AG08396 (cell line): ENCODE results near the gene SLC45A1.
"Not testable (repeated sequence)": the region's sequence is repeated elsewhere in the genome, so short reads cannot be mapped to it uniquely, and the experiment has no call there.

Experiments
- DNase-seq: peaks from one replicate; pipeline ENCODE4 v3.0.0; 2012; ENCODE audit warnings: low spot score, mixed read lengths

The SLC45A1 gene

DNA sequence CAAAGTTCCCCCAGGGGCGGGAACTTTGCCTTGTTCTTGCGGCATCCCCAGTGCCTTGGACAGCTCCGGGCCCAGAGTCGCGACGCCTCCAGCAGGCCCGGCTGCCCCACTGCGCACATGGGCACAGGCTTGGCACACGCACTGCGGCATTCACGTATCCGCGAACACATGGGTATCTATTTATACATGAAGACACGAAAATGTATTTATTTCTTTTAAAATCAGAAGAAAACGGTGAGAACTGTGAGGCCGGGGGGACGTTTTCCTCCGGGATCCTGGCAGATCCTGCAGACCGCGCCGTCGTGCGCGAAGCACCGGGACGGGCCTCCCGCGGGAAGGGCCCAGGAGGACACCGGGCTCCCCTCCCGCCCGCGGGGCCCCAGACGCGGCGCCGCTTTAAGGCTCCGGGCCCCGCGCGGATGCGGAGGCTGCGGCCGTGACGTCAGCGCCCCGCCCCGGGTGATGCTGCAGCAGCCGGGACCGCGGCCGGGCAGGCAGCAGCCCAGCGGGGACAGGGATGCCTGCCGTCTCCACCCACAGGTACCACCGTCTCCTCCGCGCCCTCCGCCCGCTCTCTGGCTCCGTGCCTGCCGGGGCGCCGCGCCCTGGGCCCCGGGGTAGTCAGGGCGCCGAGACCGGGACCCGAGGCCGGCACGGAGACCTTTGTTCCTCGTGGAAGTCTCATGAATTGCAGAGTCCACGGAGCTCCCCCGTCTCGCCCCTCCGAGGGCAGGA, at the start of gene SLC45A1:
TSS of gene SLC45A1 (plus strand) at position 468 of the 735 bp plus-strand sequence. CDS start 6,216 bp downstream, outside the sequence.
- peak; percentile 96 for DNase-seq

DNA sequence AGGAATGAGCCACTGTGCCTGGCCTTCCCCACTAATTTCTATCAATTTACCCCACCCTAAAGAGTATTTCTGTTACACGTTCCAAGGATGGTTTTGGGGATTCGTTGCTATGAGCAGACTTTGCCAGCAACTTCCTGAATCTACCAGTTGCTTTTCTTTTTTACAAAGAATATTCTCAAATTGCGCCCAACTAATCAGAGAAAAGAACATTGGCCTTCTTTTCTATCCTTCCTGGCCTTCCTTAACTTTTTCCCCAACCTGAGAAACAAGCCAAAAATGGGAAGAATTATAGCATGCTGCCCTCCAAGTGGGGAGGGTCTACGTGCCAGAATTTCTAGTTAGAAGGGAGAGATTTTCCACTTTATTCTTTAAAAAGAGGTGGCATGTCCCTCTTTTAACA, 44.9 kb upstream of the SLC45A1 start:
- no peak for DNase-seq

GRCh38 chr1:8274352-8274751, 43.6 kb upstream of the SLC45A1 start:
- DNase-seq, result no peak

- DNase-seq, result no peak
These were observed 41.6 kb upstream of the SLC45A1 start for GRCh38 chr1:8276173-8276914.

- DNase-seq, result no peak
These were observed 41.0 kb upstream of the SLC45A1 start for GRCh38 chr1:8276932-8277331.

DNA sequence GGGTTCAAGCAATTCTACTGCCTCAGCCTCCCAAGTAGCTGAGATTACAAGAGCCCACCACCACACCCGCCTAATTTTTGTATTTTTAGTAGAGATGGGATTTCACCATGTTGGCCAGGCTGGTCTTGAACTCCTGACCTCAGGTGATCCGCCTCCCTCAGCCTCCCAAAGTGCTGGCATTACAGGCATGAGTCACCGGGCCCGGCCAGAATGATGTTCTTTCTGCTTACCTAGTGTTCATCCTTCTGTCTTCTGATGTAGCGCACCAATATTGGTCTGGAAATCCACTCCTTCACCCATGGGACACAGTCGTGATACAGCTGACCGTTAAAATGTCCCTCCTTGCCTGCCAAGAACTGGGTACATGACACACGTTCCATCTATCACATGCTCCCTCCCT, 39.2 kb upstream of the SLC45A1 start:
- DNase-seq, result not testable (repeated sequence)

DNA sequence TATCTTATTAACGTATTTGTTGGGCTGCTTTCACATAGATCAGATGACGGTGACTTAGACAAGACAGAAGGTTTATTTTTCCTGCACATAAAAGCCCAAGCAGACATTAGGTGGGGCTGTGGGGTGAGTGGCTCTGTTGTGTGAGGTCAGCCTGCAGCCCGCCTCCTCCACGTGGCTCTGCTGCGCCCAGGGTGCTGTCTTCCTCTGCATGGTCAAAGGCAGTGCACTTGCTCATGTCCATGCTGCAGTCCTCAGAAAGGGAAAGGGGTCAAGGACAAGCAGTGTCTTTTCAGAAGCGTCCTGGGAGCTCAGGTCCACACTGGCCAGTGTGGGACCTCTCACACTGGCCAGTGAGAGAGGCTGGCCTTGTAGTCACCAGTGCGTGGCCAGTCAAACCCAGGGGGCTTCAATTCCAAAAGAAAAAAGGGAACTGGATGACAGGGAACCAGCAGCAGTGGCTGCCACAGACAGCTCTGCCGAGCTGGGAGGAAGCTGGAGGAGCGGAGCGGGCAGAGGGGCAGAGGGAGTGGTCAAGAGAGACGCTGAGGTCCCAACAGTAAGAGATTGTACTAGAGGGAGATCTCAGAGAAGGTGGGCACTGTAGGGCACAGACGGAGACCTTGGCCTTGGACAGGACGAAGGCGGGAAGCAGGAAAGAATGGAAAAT, 35.9 kb upstream of the SLC45A1 start:
- DNase-seq, result no peak

DNA sequence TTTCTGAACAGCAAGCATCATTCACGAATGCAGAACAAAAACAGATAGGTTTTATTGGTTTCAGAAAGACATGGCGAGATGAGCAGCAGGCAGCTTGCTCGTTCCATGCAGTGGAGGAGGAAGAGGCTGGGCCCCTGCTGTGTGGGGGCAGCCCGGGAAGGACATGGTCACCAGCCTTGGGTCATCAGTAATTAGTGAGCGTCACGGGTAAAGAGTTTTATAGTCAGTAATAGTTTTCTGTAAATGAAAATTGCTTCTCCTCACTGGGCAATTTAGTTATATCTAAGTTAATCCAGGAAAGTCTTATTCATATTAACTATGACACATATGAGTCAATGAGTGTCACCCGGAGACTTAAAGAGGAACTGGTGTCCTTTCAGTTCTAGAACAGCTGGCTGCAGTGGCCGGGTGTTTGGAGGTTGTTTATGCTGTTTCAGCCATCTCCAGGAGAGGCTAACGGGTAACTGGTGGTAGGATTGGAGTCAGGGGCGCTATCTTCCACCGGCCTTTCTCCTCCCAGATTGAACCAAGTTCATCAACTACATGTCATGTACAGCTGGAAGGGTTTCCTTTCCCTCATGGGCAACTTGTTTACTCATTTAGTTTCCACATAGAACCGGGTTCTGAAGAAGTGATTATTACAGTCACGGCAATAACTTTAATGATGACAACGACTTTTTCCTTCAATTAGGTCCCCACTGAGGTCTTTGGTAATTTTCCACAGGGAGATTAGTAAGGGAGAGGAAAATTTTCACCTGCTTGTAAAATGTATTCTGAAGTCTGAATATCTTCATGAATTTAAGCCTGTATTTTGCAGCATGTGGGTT, 34.6 kb upstream of the SLC45A1 start:
- DNase-seq, result no peak

- DNase-seq, result peak; percentile 34
These were observed 33.8 kb upstream of the SLC45A1 start for GRCh38 chr1:8284127-8284526.

- no peak for DNase-seq
These were observed 32.8 kb upstream of the SLC45A1 start for GRCh38 chr1:8285103-8285502.

GRCh38 chr1:8285965-8286364, 31.9 kb upstream of the SLC45A1 start:
- DNase-seq, result no peak

DNA sequence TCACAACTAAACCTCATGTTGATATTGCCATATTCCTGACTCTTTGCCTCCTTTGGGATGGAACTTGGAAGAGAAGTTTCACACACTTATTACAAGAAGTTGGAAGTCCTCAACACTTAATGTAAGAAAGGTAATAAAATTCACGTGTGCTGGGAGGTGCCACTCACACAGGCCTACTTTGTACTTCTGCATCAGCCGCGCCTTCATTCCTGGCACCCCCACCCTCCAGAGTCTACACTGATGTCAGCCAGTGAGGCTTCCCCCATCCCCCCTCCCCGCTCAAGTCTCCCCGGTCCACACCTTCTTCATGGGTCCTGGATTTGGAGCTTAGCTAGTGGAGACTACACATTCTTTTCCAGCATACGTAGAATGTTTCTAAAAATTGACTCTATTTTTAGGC, 24.8 kb upstream of the SLC45A1 start:
- DNase-seq, result no peak

- DNase-seq, result no peak
These were observed 24.2 kb upstream of the SLC45A1 start for GRCh38 chr1:8293641-8294169.

DNA sequence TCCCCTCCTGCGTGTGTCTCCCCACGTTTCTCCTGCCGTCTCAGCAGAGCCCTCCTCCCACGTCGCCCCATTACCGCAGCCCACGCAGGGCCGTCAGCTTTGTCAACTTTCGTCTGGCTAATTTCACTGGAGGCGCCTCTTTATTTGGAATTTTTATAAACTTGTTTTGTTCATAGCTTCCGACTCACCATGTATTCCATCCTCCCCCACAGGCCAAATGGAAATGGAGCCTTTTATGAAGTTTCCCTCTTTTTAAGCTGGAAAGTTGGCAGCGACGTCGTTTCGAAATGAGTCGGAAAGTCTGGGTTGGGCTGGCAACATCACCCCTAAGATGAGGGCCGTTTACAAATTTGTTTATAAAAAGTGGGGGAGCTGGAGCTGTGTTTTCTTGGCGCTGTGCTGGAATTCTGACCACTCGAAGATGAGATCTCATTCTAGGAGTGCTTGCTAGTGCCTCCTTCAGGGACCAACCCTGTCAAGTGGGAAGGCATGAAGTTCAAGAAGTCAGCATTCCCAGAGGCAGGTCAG, 23.7 kb upstream of the SLC45A1 start:
- no peak for DNase-seq

- no peak for DNase-seq
These were observed 20.7 kb upstream of the SLC45A1 start for GRCh38 chr1:8297245-8297644.

DNA sequence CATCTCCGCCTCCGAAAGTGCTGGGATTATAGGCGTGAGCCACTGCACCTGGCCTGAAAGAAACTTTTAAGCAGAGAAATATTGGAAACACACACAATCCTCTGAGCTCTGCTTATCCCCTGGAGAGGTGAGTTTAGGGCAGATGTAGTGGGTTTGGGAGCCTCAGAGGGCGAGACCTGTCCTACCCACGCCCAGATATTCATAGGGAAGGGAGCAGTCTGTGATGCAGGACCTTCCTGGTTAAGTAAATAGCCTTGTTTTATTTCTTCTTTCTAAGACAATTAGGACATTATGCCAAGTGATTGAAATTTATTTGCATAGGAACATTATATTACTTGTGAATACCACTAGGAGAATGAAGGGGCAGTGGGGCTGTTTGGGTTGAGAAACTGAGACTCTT, 18.0 kb upstream of the SLC45A1 start:
- DNase-seq, result no peak

- no peak for DNase-seq
These were observed 15.6 kb upstream of the SLC45A1 start for GRCh38 chr1:8302081-8302956.

DNA sequence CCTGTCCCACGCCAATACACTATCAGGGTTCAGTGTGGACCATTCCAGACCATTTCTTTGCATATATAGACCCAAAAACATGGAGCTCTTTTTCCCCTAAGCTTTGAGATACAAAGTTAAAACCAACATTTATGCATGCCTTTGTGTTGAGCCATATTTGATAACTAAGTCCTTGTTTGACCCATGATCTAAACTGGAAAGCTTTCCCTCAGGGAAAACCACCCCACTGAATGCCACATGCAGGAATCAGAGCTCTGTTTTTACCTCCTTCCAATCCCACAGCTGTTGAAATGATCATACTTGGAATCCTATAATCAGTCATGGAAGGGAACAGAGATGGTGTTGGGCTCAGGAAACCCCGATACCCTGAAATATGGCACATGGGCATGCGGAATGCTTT, 14.8 kb upstream of the SLC45A1 start:
- no peak for DNase-seq

- no peak for DNase-seq
These were observed 14.0 kb upstream of the SLC45A1 start for GRCh38 chr1:8303876-8304275.

GRCh38 chr1:8307628-8308027, 10.3 kb upstream of the SLC45A1 start:
- no peak for DNase-seq
